Measurements from ENCODE around the gene BTG4. TPM values are rescaled to one million over a fixed set of nuclear protein-coding genes. Genes with fewer than 3 reads are reported as not detected.

Gene BTG4
- polyA plus RNA-seq, 1 experiment: not detected

- no peak overlapping the region for H3K27ac ChIP-seq (ENCODE audit: low read depth, low read length)
- ChIA-PET CTCF (interaction anchor here (0.8 kb wide), 1 partner anchor 290 kb away, joined by 3 read pairs; no protein-coding TSS in a partner anchor), POLR2A (interaction anchor here (1.8 kb wide), 1 partner anchor 8 kb away, joined by 7 read pairs; no protein-coding TSS in a partner anchor)
- no peaks in the 10 kb centered on the region for H3K9me3 ChIP-seq (ENCODE audit: control insufficient read depth, insufficient read depth, low read length)
- no peak overlapping the region for H3K4me3 ChIP-seq (ENCODE audit: low read depth, low read length)
- no peak for DNase-seq (ENCODE audit: low read depth, low spot score)
- TF ChIP-seq CTCF (IDR thresholded peaks at IDR 0.05; ENCODE audit: low read depth, low read length): no peak
- H3K27me3 ChIP-seq (ENCODE audit: control insufficient read depth, insufficient read depth, low read length): no peaks in the 10 kb centered on the region
These were observed 37.6 kb upstream of the BTG4 start for GRCh38 chr11:111549869-111550203.

GRCh38 chr11:111549196-111549868, 37.1 kb upstream of the BTG4 start:
- H3K27ac ChIP-seq (ENCODE audit: low read depth, low read length): no peak overlapping the region
- ChIA-PET CTCF (interaction anchor here (0.8 kb wide), 1 partner anchor 291 kb away, joined by 3 read pairs; no protein-coding TSS in a partner anchor), POLR2A (interaction anchor here (1.8 kb wide), 1 partner anchor 8 kb away, joined by 7 read pairs; no protein-coding TSS in a partner anchor)

GRCh38 chr11:111548525-111548924, 36.3 kb upstream of the BTG4 start:
- CTCF ChIA-PET: interaction anchor here (1.2 kb wide), 1 partner anchor 56 kb away, joined by 3 read pairs; no protein-coding TSS in a partner anchor
- no peak for DNase-seq (ENCODE audit: low read depth, low spot score)
- H3K27ac ChIP-seq (ENCODE audit: low read depth, low read length): peak overlapping the region; percentile 50
- POLR2A ChIA-PET: interaction anchor here (1.1 to 1.8 kb wide), 2 partner anchors 9 to 108 kb away, joined by 3 to 7 read pairs; no protein-coding TSS in a partner anchor
- H3K27me3 ChIP-seq (ENCODE audit: control insufficient read depth, insufficient read depth, low read length): no peaks in the 10 kb centered on the region
- H3K4me3 ChIP-seq (ENCODE audit: low read depth, low read length): no peak overlapping the region
- H3K9me3 ChIP-seq (ENCODE audit: control insufficient read depth, insufficient read depth, low read length): no peaks in the 10 kb centered on the region
- TF ChIP-seq CTCF (IDR thresholded peaks at IDR 0.05; ENCODE audit: low read depth, low read length): no peak

More at GRCh38 chr11:111549196-111549868, 37.1 kb upstream of the BTG4 start:
- TF ChIP-seq CTCF (IDR thresholded peaks at IDR 0.05; ENCODE audit: low read depth, low read length): no peak
- no peak for DNase-seq (ENCODE audit: low read depth, low spot score)
- H3K27me3 ChIP-seq (ENCODE audit: control insufficient read depth, insufficient read depth, low read length): no peaks in the 10 kb centered on the region
- H3K4me3 ChIP-seq (ENCODE audit: low read depth, low read length): no peak overlapping the region
- H3K9me3 ChIP-seq (ENCODE audit: control insufficient read depth, insufficient read depth, low read length): no peaks in the 10 kb centered on the region

- no peaks in the 10 kb centered on the region for H3K9me3 ChIP-seq (ENCODE audit: control insufficient read depth, insufficient read depth, low read length)
- no peak for DNase-seq (ENCODE audit: low read depth, low spot score)
- H3K4me3 ChIP-seq (ENCODE audit: low read depth, low read length): peak overlapping the region; percentile 18
- H3K27ac ChIP-seq (ENCODE audit: low read depth, low read length): peak overlapping the region; percentile 35
- CTCF ChIA-PET: interaction anchor here (0.6 kb wide), 1 partner anchor 21 kb away, joined by 3 read pairs; no protein-coding TSS in a partner anchor
- POLR2A ChIA-PET: interaction anchor here (1.1 kb wide), 1 partner anchor 78 kb away, joined by 4 read pairs; no protein-coding TSS in a partner anchor
- TF ChIP-seq CTCF (IDR thresholded peaks at IDR 0.05; ENCODE audit: low read depth, low read length): no peak
- H3K27me3 ChIP-seq (ENCODE audit: control insufficient read depth, insufficient read depth, low read length): no peaks in the 10 kb centered on the region
These were observed 30.6 kb upstream of the BTG4 start for GRCh38 chr11:111542606-111543275.
